ENCODE measurements around the gene KCNH2. TPM values are rescaled to one million over a fixed set of nuclear protein-coding genes. Genes with fewer than 3 reads are reported as not detected.

The KCNH2 gene
- polyA plus RNA-seq, 3 donors, result not detected

DNA sequence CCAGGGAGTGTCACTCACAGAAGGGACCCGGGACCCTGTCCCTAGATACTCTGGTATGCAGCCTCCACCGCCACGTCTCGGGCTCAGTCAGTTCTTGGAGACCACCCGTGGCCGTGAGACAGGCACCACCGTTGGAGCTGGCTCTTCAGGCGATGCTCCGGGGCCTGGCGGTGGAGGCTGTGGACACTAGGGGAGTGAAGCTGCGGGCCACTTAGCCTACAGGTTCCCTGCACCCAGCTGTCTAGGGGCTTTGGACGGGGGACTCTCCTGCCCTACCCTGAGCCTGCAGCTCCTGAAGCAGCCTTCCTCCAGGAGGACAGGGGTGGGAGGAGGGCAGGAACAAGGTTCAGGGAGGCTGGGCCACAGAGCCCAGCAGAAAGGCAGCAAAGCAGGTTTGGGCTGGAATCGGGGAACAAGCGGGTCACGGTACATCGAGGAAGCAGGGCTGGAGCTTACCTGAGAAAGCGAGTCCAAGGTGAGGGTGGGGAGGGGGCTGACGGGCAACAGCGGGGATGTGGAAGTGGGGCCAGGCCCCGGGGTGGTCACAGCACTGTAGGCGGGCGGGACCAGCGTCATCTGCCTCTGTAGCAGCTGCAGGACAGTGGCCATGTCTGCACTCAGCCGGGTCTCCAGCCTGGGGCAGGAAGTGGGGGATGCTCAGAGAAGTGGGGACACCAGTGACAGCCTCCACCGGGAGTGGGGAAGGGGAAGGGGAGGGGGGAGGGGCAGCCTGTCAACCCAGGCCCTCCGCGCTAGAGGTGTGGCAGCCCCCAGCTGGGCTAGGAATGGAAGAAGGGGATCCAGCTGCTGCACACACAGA is 31.5 kb downstream of the KCNH2 start:
- Mint-ChIP-seq H3K9me3 (peaks cover 0 to 1% (median 0%) of the 10 kb centered on the region in 7 donors), H3K27me3 (ENCODE audit: low read depth in 3 of 3) (peaks cover 13 to 51% (median 16%) of the 10 kb centered on the region in 3 donors), H3K36me3 (no peaks in the 10 kb centered on the region), H3K4me3 (no peak overlapping the region), H3K4me1 (peaks cover 3% of the 10 kb centered on the region), H3K27ac (no peak overlapping the region)
- H3K27me3 ChIP-seq (ENCODE audit: control insufficient read depth in 2 of 2, insufficient read depth in 2 of 2, low read length in 2 of 2), result peaks cover 0 to 17% of the 10 kb centered on the region in 2 donors
- H3K4me2 ChIP-seq (replicated peaks; ENCODE audit: extremely low read depth, low read length, poor library complexity, severe bottlenecking), result no peak overlapping the region
- no peak overlapping the region for H2AFZ ChIP-seq (ENCODE audit: insufficient read depth, low read depth, low read length, poor library complexity, severe bottlenecking)
- no peak overlapping the region for H3K4me3 ChIP-seq (replicated peaks in 1 of 3; ENCODE audit: low read depth in 2 of 3, low read length in 3 of 3)
- no peaks in the 10 kb centered on the region for H4K20me1 ChIP-seq (ENCODE audit: insufficient read depth, low read length)
- H3K4me1 ChIP-seq (ENCODE audit: control insufficient read depth in 1 of 2, insufficient read depth in 2 of 2, low read length in 2 of 2), result peaks cover 0 to 4% of the 10 kb centered on the region in 2 donors
- H3K36me3 ChIP-seq (replicated peaks in 1 of 2; ENCODE audit: control insufficient read depth in 1 of 2, insufficient read depth in 2 of 2, low read length in 2 of 2), result no peaks in the 10 kb centered on the region
- intact Hi-C loops (cut with micrococcal nuclease), result no loop called here
- no peak for DNase-seq
- no peak overlapping the region for H3K9ac ChIP-seq (ENCODE audit: insufficient read depth, low read length, poor library complexity, severe bottlenecking)
- no peak overlapping the region for H3K27ac ChIP-seq (ENCODE audit: low read depth in 1 of 2, low read length in 2 of 2)
- no peaks in the 10 kb centered on the region for H3K79me2 ChIP-seq (ENCODE audit: insufficient read depth, low read length)
- TF ChIP-seq, protein P1, sequence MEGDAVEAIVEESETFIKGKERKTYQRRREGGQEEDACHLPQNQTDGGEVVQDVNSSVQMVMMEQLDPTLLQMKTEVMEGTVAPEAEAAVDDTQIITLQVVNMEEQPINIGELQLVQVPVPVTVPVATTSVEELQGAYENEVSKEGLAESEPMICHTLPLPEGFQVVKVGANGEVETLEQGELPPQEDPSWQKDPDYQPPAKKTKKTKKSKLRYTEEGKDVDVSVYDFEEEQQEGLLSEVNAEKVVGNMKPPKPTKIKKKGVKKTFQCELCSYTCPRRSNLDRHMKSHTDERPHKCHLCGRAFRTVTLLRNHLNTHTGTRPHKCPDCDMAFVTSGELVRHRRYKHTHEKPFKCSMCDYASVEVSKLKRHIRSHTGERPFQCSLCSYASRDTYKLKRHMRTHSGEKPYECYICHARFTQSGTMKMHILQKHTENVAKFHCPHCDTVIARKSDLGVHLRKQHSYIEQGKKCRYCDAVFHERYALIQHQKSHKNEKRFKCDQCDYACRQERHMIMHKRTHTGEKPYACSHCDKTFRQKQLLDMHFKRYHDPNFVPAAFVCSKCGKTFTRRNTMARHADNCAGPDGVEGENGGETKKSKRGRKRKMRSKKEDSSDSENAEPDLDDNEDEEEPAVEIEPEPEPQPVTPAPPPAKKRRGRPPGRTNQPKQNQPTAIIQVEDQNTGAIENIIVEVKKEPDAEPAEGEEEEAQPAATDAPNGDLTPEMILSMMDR (IDR thresholded peaks at IDR 0.05), result no peak
- 89% methylated on average over 24 of the region's 27 CpGs for WGBS (ENCODE audit: insufficient coverage)
- no peaks in the 10 kb centered on the region for H3K9me3 ChIP-seq (replicated peaks in 1 of 2; ENCODE audit: control insufficient read depth in 1 of 2, insufficient read depth in 1 of 2, low read length in 2 of 2)

DNA sequence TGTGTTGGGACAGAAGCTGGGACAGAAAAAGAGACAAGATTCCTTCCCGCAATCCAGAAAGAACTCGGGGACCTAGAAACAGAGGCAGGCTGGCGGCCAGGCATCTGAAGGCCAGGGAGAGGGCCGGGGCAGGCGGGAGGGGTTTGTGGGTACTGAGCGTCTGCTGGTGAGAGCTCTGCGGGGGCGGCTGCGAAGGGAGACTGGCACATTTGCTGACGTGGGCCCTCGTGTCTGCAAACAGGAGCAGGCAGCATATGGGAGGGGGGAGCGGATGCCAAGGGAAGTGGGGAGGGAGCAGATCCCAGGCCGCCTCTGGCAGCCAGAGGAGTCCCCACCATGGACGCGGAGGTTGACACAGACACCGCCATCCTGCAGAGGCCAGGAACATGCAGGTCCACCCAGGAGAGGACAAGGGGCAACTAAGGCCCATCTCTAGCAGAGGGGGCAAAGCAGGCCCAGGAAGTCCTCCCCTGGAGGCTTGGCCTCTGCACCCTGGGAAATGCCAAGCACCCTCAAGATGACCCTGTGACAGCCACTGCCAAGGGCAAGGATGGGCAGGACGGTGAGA is 32.2 kb downstream of the KCNH2 start:
- WGBS (ENCODE audit: insufficient coverage), result 83% methylated on average over 17 of the region's 17 CpGs
- H3K27ac Mint-ChIP-seq, result no peak overlapping the region
- H3K4me3 Mint-ChIP-seq, result no peak overlapping the region
- Histone ChIP-seq H3K79me2 (ENCODE audit: insufficient read depth, low read length) (no peaks in the 10 kb centered on the region), H3K27ac (ENCODE audit: low read depth in 1 of 2, low read length in 2 of 2) (no peak overlapping the region), H3K9me3 (replicated peaks in 1 of 2; ENCODE audit: control insufficient read depth in 1 of 2, insufficient read depth in 1 of 2, low read length in 2 of 2) (no peaks in the 10 kb centered on the region), H4K20me1 (ENCODE audit: insufficient read depth, low read length) (no peaks in the 10 kb centered on the region), H3K27me3 (ENCODE audit: control insufficient read depth in 2 of 2, insufficient read depth in 2 of 2, low read length in 2 of 2) (peaks cover 0 to 17% of the 10 kb centered on the region in 2 donors), H3K4me2 (replicated peaks; ENCODE audit: extremely low read depth, low read length, poor library complexity, severe bottlenecking) (no peak overlapping the region), H3K36me3 (replicated peaks in 1 of 2; ENCODE audit: control insufficient read depth in 1 of 2, insufficient read depth in 2 of 2, low read length in 2 of 2) (no peaks in the 10 kb centered on the region), H3K4me3 (replicated peaks in 1 of 3; ENCODE audit: low read depth in 2 of 3, low read length in 3 of 3) (no peak overlapping the region), H3K9ac (ENCODE audit: insufficient read depth, low read length, poor library complexity, severe bottlenecking) (no peak overlapping the region), H2AFZ (ENCODE audit: insufficient read depth, low read depth, low read length, poor library complexity, severe bottlenecking) (no peak overlapping the region), H3K4me1 (ENCODE audit: control insufficient read depth in 1 of 2, insufficient read depth in 2 of 2, low read length in 2 of 2) (peaks cover 0 to 4% of the 10 kb centered on the region in 2 donors)
- H3K9me3 Mint-ChIP-seq, result no peaks in the 10 kb centered on the region
- H3K36me3 Mint-ChIP-seq, result no peaks in the 10 kb centered on the region
- TF ChIP-seq, protein P1 (IDR thresholded peaks at IDR 0.05), result no peak
- intact Hi-C loops (cut with micrococcal nuclease), result no loop called here
- peaks cover 3% of the 10 kb centered on the region for H3K4me1 Mint-ChIP-seq
- DNase-seq, result no peak
- peaks cover 13 to 53% (median 20%) of the 10 kb centered on the region in 3 donors for H3K27me3 Mint-ChIP-seq (ENCODE audit: low read depth in 3 of 3)
